ENCODE data around the gene GPRC5B.

The GPRC5B gene, protein sequence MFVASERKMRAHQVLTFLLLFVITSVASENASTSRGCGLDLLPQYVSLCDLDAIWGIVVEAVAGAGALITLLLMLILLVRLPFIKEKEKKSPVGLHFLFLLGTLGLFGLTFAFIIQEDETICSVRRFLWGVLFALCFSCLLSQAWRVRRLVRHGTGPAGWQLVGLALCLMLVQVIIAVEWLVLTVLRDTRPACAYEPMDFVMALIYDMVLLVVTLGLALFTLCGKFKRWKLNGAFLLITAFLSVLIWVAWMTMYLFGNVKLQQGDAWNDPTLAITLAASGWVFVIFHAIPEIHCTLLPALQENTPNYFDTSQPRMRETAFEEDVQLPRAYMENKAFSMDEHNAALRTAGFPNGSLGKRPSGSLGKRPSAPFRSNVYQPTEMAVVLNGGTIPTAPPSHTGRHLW

GRCh38 chr16:19884611-19885450, at the start of gene GPRC5B:
GPRC5B (minus strand) TSS chr16:19884848; CDS start chr16:19872845, 12,003 bp downstream.
- Mint-ChIP-seq H3K4me1 (peaks cover 35% of the 10 kb centered on the region), H3K27ac (no peak within 1 kb of the TSS), H3K36me3 (no peaks in the 10 kb centered on the region), H3K27me3 (peaks cover 58% of the 10 kb centered on the region), H3K4me3 (peak within 1 kb of the TSS; percentile 68), H3K9me3 (no peaks in the 10 kb centered on the region)
- ATAC-seq = peak; percentile 55

DNA sequence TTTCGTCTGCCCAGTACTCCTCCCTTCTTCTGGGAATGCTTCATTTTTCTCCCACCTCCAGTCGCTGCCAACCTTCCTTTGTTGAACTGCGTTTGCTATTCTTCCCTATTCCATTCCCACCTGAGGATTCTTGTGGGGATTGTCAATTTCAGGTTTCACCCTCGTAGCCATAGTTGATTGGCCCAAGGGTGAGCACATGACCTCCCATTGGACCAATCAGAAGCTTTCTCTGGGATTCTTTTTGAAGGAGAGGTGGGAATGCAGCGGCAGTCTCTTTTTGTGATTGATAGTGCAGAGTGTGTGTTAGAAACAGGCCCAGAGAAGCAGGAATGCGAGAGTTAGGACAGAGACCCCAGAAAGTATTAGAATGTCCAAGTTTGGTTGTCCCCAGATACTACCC, 49.1 kb upstream of the GPRC5B start:
- H3K4me1 Mint-ChIP-seq = no peaks in the 10 kb centered on the region

GRCh38 chr16:19929062-19929511, 44.4 kb upstream of the GPRC5B start:
- Mint-ChIP-seq H3K36me3 (no peaks in the 10 kb centered on the region), H3K4me3 (no peak overlapping the region), H3K4me1 (no peaks in the 10 kb centered on the region), H3K27me3 (no peaks in the 10 kb centered on the region), H3K9me3 (no peaks in the 10 kb centered on the region), H3K27ac (no peak overlapping the region)
- no peak for ATAC-seq

More for the DNA sequence above, 49.1 kb upstream of the GPRC5B start:
- H3K9me3 Mint-ChIP-seq = no peaks in the 10 kb centered on the region
- no peak overlapping the region for H3K27ac Mint-ChIP-seq
- no peaks in the 10 kb centered on the region for H3K27me3 Mint-ChIP-seq
- no peak overlapping the region for H3K4me3 Mint-ChIP-seq
- H3K36me3 Mint-ChIP-seq = no peaks in the 10 kb centered on the region
- no peak for ATAC-seq

GRCh38 chr16:19928432-19928831, 43.8 kb upstream of the GPRC5B start:
- no peak overlapping the region for H3K27ac Mint-ChIP-seq
- H3K4me3 Mint-ChIP-seq = no peak overlapping the region
- no peaks in the 10 kb centered on the region for H3K9me3 Mint-ChIP-seq
- ATAC-seq = no peak
- H3K36me3 Mint-ChIP-seq = no peaks in the 10 kb centered on the region
- H3K4me1 Mint-ChIP-seq = no peaks in the 10 kb centered on the region
- no peaks in the 10 kb centered on the region for H3K27me3 Mint-ChIP-seq

DNA sequence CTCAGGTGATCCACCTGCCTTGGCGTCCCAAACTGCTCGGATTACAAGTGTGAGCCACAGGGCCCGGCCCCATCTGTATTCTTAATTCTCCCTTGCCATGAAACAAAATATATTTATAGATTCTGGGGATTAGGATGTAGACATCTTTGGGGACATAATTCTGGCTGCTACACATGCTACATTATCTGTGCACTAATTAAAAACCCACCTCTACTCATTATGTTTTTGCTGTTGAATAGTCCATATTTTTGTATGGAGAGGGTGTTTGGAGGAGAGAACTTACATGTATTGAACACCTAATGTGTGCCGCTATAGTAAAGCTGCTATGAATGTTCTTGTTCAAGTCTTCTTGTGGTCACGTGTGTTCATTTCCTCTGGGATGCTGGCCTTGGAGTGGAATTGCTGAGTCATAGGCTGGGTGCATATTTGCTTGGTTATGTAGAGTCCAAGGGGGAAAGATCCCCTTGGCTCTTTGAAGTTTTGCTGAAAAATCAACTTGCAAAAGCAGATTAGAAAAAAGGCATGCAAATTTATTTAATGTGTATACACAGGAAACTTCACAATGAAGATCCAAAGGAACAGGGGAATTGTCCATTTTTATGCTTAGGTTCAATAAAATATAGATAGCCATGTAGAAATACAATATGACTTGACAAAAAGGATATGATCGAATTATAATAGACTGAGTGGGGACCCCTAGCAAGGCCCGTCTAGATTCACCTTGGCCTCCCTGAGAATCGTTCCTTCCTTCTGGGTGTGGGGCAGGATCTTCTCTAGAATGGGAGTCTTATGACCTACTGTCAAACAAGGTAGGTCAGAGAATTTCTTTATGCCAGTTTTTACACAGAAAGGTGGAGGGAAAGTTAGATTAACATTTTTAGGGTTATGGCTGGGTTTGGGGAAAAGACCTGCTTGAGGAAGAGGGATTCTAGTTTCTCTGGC, 42.1 kb upstream of the GPRC5B start:
- H3K4me3 Mint-ChIP-seq = no peak overlapping the region
- no peak overlapping the region for H3K27ac Mint-ChIP-seq
- no peaks in the 10 kb centered on the region for H3K36me3 Mint-ChIP-seq
- H3K27me3 Mint-ChIP-seq = no peaks in the 10 kb centered on the region
- no peak for ATAC-seq
- no peaks in the 10 kb centered on the region for H3K9me3 Mint-ChIP-seq
- H3K4me1 Mint-ChIP-seq = no peaks in the 10 kb centered on the region

DNA sequence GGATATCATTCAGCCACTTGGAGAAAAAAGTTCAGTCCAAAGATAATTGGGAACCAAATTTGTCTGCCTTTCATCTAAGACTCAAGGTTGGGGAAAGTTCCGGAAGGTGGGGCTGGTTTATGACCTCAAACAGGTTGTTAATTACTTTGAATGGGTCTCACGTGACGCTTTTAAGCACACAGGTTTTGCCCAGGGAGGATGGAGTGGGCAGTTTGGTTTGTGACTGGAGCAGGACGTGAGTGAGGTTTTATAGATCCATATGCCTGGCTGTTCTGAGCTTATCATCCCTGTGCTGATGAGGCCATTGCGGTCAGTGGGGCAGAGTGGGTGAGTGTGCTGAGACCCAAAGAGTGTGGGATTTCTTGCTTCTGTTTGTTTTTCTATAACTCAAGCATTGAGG, 38.7 kb upstream of the GPRC5B start:
- Mint-ChIP-seq H3K36me3 (no peaks in the 10 kb centered on the region), H3K4me1 (no peaks in the 10 kb centered on the region), H3K9me3 (no peaks in the 10 kb centered on the region), H3K27ac (no peak overlapping the region), H3K27me3 (peaks cover 12% of the 10 kb centered on the region), H3K4me3 (no peak overlapping the region)
- no peak for ATAC-seq

DNA sequence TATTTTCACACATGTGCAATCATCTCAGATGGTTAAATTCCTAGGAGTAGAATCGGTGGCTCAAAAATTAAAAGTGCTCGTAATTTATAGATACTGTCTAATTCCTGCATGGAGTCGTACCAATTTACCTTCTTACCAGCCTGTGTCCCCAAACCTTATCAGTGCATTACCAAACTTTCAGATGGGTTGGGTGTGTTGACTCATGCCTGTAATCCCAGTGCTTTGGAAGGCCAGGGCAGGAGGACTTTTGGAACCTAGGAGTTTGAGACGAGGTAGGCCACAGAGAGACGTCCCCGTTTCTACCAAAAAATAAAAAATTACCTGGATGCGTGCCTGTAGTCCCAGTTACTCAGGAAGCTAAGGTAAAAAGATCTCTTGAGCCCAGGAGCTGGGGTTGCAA, 34.5 kb upstream of the GPRC5B start:
- Mint-ChIP-seq H3K9me3 (no peaks in the 10 kb centered on the region), H3K4me3 (no peak overlapping the region), H3K4me1 (no peaks in the 10 kb centered on the region), H3K27ac (no peak overlapping the region), H3K36me3 (no peaks in the 10 kb centered on the region), H3K27me3 (peaks cover 20% of the 10 kb centered on the region)
- ATAC-seq = no peak

GRCh38 chr16:19916064-19916463, 31.4 kb upstream of the GPRC5B start:
- Mint-ChIP-seq H3K9me3 (peaks cover 2% of the 10 kb centered on the region), H3K27ac (no peak overlapping the region), H3K27me3 (peaks cover 14% of the 10 kb centered on the region), H3K36me3 (no peaks in the 10 kb centered on the region), H3K4me1 (no peaks in the 10 kb centered on the region), H3K4me3 (no peak overlapping the region)
- ATAC-seq = no peak

DNA sequence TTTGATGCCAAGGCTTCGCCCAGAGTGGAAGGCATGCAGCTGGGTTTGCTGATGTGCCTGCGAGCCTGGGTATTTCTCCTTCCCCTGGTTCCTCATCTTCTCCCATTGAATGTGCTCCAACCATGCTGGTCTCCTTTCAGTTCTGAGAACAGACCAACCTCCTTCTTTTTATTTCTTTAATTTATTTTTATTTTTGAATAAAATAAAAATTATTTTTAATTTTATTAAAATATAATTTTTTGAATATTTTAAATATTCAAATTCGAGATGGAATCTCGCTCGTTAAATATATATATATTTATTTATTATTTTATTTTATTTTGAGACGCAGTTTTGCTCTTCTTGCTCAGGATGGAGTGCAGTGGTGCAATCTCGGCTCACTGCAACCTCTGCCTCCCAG, 30.2 kb upstream of the GPRC5B start:
- no peak overlapping the region for H3K27ac Mint-ChIP-seq
- no peaks in the 10 kb centered on the region for H3K4me1 Mint-ChIP-seq
- peaks cover 2% of the 10 kb centered on the region for H3K9me3 Mint-ChIP-seq
- no peaks in the 10 kb centered on the region for H3K36me3 Mint-ChIP-seq
- no peak for ATAC-seq
- no peak overlapping the region for H3K4me3 Mint-ChIP-seq
- peaks cover 8% of the 10 kb centered on the region for H3K27me3 Mint-ChIP-seq

GRCh38 chr16:19913340-19913645, 28.6 kb upstream of the GPRC5B start:
- Mint-ChIP-seq H3K4me1 (no peaks in the 10 kb centered on the region), H3K9me3 (peaks cover 2% of the 10 kb centered on the region), H3K4me3 (no peak overlapping the region), H3K36me3 (no peaks in the 10 kb centered on the region), H3K27me3 (peaks cover 13% of the 10 kb centered on the region), H3K27ac (no peak overlapping the region)
- ATAC-seq = no peak

DNA sequence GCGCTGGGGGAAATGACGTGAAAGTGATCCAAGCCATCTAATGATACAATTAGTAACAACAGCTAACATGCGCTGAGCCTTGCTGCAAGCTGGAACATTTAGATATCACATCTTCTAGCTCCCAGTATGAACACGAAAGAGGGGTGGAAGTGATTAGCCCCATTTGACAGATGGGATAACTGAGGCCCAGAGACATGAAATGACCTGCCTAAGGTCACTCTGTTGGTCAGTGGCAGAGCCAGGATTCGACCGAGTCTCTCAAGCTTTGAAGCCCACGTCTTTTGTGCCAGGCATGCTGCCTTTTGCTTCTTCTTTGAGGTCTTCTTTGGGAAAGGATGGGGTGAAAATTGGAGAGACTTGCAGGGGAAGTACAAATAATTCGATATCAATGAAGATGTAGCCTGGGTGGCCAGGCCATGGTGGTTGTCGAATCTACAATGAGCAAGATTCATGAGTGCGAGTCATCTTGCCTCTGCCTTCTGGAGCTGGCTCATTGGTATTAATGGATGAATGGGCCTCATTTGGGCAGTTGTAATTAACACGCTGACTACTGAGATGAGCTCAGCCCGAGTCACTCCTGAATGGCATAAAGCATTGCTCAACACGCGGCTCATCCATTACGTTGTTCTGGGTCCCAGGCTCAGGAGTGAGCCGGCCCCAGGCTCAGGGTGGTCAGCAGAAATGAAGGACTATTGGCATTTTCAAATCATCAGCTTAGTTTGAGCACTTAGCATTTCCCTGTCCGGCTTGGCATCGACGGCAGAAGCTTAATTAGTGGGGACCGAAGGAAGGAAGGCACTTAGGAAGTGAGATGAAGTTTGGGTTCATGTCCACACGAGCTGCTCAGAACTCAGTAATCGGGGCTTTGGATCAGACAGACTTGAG, 28.0 kb upstream of the GPRC5B start:
- no peak overlapping the region for H3K4me3 Mint-ChIP-seq
- peaks cover 19% of the 10 kb centered on the region for H3K27me3 Mint-ChIP-seq
- peaks cover 2% of the 10 kb centered on the region for H3K4me1 Mint-ChIP-seq
- no peaks in the 10 kb centered on the region for H3K36me3 Mint-ChIP-seq
- ATAC-seq = no peak
- H3K9me3 Mint-ChIP-seq = peaks cover 2% of the 10 kb centered on the region
- H3K27ac Mint-ChIP-seq = no peak overlapping the region

- no peak for ATAC-seq
- no peak overlapping the region for H3K4me3 Mint-ChIP-seq
- H3K27me3 Mint-ChIP-seq = peaks cover 21% of the 10 kb centered on the region
- no peaks in the 10 kb centered on the region for H3K36me3 Mint-ChIP-seq
- peaks cover 2% of the 10 kb centered on the region for H3K9me3 Mint-ChIP-seq
- no peak overlapping the region for H3K27ac Mint-ChIP-seq
- peaks cover 9% of the 10 kb centered on the region for H3K4me1 Mint-ChIP-seq
Observed at GRCh38 chr16:19911747-19912454, 27.3 kb upstream of the GPRC5B start.

DNA sequence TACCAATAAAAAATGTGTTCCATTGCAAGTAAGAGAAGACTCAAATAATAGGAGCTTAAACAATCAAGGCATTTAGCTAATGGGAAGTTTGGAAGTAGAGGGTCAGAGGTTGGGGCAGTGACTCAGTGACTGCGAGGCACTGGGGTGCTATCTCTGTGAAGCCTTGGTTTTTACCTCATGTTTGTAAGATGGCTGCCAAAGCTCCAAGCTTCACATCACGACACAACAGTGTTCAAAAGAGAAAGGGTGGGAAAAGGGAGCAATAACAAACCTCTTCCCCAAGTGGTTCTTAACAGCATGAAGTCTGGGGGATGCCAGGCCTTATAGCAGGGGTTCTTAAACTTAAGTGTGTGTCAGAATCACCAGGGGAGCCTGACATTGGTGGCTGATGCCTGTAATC, 26.6 kb upstream of the GPRC5B start:
- Mint-ChIP-seq H3K36me3 (no peaks in the 10 kb centered on the region), H3K4me3 (no peak overlapping the region), H3K9me3 (peaks cover 2% of the 10 kb centered on the region), H3K27me3 (peaks cover 24% of the 10 kb centered on the region), H3K27ac (no peak overlapping the region), H3K4me1 (peaks cover 9% of the 10 kb centered on the region)
- ATAC-seq = no peak

All from stimulated activated memory B cell treated with anti-CD40 and anti-IgM and Interleukin-4, amounts not matched to agents 10 μg/mL and 1 μg/mL and 100 μg/mL, for 72 hours (primary cell).